HG03460 (cell line): ENCODE results near the gene CHRNA9.
"Not testable (repeated sequence)": the region's sequence is repeated elsewhere in the genome, so short reads cannot be mapped to it uniquely, and the experiment has no call there.

ENCODE experiments used
- ATAC-seq: cut with Tn5 transposase; IDR thresholded peaks from one replicate; pipeline ENCODE4 v1.9.1; 2021; ENCODE audit not compliant: unreplicated experiment

CHRNA9 gene

DNA sequence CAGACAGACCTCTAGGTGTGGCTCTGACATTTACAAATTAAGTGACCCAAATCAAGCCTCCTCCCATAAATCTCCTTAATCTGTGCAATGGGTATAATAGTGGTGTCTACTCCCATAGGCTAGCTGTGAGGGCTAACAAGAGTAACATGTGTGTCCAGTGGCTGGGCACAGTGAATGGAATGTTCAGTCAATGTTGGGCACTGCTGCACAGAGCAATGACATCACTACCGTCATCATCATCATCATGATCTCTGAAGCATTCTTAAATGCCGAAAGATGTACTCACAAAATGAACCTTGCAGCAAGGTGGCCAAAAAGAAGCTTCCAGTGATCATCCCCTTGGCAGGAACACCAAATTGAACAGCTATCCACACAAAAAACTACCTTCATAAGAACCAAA, 43.5 kb downstream of the CHRNA9 start:
- no peak for ATAC-seq

DNA sequence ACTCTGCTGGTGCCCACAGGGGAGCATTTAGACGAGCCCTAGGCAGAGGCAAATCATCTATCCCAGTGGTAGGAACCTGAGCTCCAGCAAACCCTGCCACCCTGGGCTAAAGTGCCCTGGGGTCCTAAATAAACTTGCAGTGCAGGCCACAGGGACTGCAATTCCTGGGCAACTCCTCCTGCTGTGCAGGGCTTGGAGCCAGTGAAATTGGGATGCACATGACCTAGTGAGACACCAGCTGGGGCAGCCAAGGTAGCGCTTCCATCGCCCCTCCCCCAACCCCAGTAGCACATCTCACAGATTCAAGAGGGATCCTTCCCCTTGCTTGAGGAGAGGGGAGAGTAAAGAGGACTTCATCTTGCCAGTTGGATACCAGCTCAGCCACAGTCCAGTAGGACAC, 44.1 kb downstream of the CHRNA9 start:
- no peak for ATAC-seq

DNA sequence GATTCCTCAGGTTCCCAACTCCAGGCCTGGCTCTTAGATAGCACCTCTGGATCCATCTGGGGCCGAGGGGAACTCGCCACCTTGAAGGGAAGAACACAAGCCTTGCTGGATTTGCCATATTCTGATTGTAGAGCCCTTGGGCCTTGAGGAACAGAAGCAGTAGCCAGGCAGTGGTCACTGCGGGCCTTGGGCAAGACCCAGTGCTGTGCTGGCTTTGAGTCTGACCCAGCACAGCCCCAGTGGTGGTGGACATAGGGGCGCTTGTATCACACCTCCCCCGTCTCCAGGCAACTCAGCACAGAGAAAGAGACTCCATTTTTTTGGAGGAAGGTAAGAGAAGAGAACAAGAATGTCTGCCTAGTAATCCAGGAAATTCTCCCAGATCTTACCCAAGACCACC, 45.5 kb downstream of the CHRNA9 start:
- no peak for ATAC-seq

DNA sequence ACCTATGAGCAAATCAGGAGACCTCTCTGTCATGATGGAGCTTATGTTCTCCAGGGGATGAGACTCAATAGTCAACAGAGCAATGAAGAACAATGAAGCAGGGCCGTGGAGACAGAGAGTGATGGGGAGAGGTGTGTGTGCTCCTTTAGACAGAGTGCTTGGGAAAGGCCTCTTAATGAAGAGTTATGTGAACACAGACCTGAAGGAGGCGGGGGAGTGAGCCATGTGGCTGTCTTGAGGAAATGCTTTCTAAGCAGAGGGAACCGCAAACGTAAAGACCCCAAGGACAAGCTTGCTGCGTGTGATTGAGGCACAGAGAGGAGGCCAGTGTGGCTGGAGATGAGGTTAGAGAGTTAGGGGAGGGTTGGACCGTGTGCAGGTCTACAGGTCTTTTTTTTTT, 53.1 kb downstream of the CHRNA9 start:
- ATAC-seq, result no peak

DNA sequence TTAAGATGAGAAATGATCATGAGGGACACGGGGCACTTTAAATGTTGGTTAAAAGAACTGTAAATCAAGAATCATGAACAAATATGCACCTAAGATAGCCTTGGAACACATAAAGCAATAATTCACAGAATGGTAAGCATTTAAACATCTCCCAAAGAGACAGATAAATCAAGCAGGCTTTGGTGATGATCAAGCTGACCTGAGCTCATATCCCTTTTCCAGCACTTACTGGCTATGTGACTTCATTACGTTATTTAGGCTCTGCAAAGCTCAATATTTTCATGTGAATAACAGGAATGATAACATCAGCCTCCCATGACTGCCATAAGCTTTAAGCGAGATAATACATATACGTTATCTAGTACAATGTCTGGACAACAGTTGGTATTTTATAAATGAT, 54.9 kb downstream of the CHRNA9 start:
- ATAC-seq, result no peak

DNA sequence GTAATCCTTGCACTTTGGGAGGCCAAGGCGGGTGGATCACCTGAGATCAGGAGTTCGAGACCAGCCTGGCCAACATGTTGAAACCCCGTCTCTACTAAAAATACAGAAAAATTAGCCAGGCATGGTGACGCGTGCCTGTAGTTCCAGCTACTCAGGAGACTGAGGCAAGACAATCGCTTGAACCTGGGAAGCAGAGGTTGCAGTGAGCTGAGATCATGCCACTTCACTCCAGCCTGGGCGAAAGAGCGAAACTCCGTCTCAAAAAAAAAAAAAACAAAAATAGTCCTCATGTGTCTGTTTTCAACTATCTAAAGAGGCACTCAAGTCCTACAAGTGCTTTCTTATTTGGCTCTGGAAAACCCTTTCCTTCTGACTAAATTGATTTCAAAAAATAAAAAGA, 57.1 kb downstream of the CHRNA9 start:
- not testable (repeated sequence) for ATAC-seq

DNA sequence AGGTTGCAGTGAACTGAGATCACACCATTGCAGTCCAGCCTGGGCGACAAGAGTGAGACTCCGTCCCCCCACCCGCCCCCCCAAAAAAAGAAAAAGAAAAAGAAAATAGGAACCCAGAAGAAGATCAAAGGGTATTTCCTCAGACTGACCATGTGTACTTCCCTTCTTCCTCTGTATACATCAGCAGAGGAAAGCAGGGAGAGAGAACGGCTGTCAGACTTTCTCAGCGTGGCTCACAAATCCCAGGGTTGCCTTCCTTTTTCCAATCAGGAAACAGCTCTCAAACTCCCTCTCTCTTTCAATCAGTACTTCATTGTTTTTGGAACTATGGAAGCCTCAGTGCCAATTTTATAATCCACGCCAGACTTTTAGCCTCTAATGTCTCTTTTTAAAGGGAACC, 59.1 kb downstream of the CHRNA9 start:
- ATAC-seq, result no peak

DNA sequence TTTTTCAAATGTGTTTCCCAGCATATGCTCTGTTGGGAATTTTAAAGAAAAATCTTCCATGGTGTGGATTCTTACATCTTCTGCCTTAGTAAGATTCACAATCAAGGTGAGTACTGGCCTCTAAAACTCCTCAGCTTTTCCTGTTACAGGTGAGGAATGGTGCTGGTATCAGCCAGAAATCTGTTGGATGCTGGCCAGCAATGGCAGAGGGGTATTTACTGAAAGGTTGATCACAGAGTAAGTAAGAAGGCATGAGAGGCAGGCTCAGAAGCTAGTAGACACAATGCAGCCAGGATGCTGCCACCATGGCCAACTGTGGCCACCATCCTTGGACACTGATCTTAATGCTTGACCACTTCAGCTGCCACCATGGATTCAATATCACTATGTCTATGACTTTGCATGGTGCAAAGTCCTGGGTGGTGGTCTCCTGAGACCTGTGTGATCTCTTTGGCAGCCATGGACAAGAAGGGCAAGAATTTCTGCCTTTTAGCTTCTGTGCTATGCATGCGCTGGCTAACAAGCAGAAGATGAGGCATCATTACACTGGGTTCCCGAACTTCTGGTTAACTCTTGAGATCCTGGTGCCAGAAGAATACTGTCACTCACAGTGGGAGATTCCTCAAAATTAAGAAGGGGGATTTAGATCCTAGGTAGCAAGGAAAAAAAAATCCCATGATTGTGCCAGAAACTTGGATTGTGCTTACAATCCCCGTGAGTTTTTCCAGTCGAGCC, 60.2 kb downstream of the CHRNA9 start:
- no peak for ATAC-seq

DNA sequence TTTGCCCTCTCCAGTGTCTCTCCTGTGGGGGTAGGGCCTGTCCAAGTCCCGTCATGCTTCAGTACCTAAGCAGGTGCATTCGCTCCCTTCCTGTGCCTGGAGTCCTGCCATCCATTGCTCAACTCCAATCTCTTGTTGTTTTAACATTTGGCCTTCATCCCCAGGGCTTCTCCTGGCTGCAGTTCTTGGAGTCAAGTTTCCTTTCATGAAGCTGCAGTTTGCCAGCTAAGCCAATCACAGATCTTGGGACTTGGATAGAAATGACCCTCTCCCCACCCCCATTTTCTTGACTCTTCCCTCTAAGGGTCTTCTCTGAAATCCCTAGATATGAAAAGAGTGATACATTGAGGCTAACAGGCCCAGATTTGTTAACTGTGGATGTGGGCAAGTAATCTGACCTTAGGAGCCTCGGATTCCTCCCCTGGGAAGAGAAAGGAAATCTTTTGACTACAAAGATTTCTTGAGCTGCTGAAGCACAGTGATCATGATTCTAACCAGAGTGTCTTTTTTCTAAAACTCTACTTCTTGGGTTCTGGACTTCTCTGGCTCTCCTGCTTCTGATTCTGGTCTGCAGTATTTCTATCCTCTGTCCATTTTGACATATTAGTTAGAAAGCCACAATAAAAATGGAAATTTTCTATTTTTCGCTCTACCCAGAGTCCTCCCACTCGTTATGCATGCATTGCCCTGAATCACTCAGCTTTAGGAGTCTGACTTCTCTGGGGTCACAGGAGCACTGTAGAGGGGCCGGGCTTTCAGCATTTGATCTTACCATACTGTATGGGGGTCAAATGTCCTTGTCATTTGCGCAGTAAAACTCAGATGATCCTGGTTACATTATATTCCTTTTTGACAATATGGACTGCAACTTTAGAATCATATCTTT, 61.0 kb downstream of the CHRNA9 start:
- no peak for ATAC-seq

DNA sequence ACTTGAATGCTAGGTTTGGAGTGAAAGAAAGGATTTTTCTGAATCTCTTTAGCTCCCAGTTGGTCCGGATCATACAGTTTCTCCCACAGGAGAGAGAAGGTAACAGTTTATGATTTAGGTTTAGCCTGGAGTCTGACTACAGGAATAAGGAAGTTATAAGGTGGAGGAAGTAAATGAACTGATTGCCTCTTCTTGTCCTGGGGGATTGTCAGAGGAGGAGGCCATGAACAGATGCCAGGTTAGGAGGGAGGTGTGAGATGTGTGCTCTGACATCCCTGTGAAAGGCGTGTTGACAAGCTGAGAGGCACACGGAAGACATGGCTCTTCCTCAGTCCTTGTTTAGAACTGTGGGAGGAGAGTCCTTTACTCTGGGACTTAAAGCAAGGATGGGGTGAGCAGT, 64.4 kb downstream of the CHRNA9 start:
- ATAC-seq, result no peak

DNA sequence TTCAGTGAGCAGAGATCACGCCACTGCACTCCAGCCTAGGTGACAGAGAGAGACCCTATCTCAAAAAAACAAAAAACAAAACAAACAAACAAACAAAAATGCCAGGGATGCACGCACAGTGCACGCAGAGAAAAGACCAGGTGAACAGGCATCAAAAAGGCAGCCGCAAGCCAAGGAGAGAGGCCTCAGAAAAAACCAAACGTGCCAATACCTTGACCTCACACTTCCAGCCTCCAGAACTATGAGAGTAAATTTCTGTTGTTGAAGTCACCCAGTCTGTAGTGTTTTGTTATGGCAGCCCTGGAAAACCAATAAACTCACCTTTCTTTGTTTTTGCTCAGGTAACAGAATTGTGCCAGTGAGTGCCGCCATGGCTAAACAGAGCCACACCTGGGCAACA, 66.0 kb downstream of the CHRNA9 start:
- ATAC-seq, result no peak

DNA sequence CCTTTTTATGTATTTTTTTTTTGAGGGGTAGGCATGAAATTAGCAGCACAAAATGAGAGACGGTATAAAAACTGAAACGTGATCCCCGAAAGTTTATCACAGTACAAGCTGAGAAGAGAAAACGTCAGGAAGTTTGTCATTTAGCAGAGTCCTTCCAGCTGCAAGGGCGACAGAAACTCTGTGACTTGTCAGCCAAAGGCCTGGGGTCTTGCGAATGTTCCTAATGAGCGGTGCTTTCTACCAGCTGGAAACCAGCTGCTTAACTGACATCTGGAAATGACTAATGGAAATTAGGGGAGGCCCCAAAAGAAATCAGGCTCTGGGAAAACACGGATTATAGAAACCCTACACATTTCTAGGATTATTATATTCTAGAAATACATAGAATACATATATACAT, 66.5 kb downstream of the CHRNA9 start:
- no peak for ATAC-seq

DNA sequence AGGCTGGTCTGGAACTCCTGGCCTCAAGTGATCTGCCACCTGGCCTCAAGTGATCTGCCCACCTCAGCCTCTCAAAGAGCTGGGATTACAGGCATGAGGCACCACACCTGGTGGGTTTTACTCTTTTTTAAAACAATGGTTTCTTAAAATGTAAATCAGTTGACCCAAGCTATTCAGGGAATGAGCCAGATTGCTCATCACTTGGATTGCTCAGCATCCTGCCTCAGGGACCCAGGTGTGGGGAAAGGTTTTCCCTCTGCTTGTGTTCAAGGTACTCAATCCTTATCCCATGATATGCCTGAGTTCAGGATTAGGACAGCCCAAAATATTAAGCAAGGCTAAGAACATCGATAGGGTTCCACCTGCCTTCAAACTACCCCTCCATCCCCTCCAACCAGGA, 67.4 kb downstream of the CHRNA9 start:
- no peak for ATAC-seq

DNA sequence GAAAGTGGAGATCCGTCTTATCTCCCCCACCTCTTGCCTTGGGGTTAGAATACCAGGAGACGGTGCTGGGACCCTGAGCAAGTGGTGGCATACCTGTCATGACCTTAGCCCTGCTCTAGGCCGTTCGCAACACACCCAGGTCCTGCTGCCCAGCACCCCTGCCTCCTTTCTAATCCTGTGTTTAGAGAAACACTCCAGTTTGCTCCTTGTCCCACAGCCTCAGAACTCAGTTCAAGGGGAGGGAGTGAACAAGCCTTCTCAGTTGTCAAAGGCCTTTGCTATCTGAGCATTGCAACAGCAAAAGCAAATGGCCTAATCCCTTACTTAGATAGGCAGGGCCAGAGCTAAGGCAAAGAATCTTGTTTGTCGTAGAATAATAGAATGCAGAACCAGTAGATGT, 67.9 kb downstream of the CHRNA9 start:
- ATAC-seq, result no peak
